NCI-H69 (cell line): ENCODE data around the gene PIK3R6.
"Not testable (repeated sequence)": the region's sequence is repeated elsewhere in the genome, so short reads cannot be mapped to it uniquely, and the experiment has no call there.

Source experiments
- DNase-seq: peaks from one replicate; lab custom pipeline; 2025; lab: John Stamatoyannopoulos, UW

Gene PIK3R6

GRCh38 chr17:8872705-8873435 is 5.4 kb upstream of the PIK3R6 start:
- no peak for DNase-seq

- no peak for DNase-seq
These were observed 4.7 kb upstream of the PIK3R6 start for GRCh38 chr17:8872036-8872704.

DNA sequence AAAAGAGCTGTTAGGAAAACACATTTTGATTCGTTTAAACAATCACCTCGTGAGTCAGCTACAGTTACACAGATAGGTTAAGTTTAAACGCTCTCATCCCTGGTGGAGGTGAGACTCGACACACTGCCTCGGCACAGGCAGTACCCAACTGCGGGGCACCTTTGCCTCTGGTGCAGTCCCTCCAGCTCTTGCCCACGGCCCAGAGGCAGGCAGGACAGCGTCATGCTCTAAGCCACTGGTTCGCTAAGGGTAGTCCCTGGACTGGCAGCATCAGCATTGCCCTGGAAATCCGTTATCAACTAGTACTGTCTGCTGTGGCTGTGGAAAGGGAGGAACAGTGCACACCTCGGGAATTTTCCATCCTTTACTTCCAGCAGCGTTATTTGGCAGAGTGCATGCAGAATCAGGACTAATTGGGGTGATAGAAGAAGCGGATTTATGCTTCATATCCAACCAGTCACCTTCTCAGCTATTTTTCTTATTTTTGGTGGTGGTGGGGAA is 3.7 kb upstream of the PIK3R6 start:
- no peak for DNase-seq

GRCh38 chr17:8870406-8871040 is 3.0 kb upstream of the PIK3R6 start:
- DNase-seq: no peak

DNA sequence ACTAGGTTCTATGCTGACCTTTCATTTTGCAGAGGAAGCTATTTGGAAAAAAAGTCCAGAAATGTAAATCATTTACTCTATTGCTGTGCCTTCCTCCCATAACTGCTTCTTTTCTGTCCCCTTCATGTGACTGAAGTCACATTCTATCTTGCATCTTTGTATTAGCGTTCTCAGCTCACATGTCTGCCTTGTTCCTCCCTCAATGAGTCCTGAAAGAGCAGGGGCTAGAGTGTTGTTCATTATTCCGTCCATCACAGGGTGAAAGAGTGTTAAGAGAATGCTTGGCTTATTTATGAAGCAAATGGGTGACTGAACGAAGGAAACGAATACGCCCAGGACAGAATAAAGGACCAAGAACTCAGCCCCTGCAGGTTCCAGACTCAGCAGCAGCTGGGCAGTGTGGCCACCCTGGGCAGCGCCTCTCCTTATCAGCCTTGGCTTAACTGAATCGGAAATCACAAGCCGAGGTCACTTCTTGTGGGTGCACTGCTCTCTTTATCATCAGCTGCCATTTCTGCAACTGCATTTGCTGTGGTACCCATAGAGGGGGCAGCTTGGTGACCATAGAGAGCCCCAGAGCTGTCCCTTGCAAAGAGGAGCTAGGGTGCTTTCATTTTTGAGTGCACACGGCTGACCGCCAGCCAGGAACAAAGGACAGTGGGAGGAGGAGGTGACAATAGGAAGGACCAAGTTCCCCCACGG is 1.8 kb upstream of the PIK3R6 start:
- DNase-seq: no peak

DNA sequence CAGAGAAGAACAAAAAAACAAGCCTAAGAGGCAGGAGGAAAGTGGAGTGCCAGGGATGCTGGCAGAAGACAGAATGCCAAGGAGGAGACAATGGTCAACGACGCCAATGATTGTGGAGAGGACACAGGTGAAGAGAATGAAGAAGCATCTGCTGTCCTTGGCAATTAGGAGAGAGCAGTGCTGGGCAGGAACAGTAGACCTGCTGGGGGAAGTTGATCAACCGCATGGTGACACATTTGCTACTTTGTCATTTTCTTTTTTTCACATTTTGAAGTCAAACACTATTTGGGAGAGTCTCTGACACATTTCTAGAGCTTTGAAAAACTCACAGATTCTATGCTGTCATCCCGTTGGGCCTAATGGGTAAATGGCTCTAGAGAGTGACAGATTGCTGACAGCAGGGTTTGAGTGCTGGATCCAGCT is 1.1 kb upstream of the PIK3R6 start:
- DNase-seq: no peak

- DNase-seq: no peak
These were observed 618 bp upstream of the PIK3R6 start for GRCh38 chr17:8868092-8868491.

DNA sequence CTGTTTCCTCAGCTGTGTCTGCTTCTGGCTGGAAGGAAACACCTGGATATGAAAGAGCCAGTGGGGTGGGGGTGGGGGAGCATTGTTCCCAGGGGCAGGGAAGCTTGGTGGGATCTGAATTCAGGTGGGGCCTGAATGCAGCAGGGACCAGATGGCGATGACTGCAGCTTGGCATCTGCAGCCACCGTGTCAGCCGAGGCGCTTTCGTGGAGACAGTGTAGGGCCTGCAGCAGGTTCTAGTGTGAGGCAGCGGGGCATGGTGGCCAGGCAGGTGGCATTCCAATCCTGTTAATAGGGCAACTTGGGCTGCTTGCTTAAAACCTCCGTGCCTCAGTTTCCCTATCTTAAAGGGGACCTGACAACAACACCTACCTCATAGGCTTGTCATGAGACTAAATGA is 1.7 kb downstream of the PIK3R6 start:
- no peak for DNase-seq

- no peak for DNase-seq
These were observed 2.1 kb downstream of the PIK3R6 start for GRCh38 chr17:8865385-8865784.

DNA sequence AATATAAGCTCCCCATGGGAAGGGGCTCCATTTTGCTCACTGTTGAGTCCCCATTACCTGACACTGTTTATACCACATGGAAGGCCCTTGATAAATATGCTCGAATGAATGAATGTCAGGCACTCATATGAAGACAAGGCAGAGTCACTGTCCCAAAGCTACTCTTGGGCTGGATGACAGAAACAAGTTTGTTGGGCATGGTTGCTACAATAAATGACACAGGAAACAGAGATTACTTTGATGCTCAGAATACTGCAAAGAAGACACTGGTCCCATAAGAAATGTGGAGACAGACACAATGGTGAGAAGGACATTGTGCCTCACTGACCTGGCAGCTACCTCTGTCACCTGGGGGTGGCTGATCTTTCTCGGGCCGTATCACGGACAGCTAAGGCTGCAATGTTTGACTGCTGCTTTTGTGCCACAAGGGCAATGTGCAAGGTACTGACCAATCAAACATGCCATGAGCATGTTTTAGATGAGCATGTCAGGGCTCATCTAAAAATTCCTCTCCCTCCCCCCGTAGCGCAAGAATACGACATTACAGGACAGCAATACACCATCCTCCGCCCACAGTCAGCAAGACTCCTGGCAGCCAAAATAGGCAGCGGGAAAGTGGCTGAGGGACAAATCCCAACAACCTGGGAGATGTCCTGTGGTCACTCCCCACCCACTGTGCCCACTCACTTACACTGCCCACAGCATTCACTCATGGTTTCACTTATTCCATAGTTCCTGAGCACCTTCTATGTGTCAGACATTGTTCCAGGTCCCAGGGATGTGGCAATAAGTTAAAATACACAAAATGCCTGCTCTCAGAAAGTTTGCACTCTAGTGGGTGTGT is 5.0 kb downstream of the PIK3R6 start:
- no peak for DNase-seq

- no peak for DNase-seq
These were observed 5.8 kb downstream of the PIK3R6 start for GRCh38 chr17:8861495-8862181.

DNA sequence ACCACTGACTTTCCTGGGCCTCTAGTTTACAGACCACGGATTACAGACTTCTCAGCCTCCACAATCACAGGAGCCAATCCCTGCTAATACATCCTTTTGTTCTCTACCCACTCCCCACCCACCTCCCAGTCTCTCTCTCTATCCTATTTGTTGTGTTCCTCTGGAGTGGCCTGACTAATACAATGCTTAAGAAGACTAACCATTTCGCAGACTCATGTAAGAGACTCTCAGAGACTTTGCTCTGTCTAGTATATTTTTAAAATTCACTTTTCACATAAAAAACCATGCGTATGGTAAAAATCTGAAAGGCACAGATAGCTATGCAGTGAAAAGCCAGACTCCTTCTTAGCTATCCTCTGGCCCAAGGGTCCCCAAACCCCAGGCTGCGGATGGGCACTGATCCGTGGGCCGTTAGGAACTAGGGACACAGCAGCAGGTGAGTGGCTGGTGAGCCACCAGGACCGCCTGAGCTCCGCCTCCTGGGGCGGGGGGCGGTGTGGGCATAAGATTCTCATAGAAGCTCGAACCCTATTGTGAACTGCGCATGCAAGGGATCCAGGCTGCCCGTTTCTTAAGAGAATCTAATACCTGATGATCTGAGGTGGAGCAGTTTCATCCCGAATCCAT is 7.6 kb downstream of the PIK3R6 start:
- DNase-seq: no peak

GRCh38 chr17:8859027-8859803 is 8.3 kb downstream of the PIK3R6 start:
- peak; percentile 36 for DNase-seq

GRCh38 chr17:8857919-8858318 is 9.6 kb downstream of the PIK3R6 start:
- DNase-seq: peak; percentile 80

DNA sequence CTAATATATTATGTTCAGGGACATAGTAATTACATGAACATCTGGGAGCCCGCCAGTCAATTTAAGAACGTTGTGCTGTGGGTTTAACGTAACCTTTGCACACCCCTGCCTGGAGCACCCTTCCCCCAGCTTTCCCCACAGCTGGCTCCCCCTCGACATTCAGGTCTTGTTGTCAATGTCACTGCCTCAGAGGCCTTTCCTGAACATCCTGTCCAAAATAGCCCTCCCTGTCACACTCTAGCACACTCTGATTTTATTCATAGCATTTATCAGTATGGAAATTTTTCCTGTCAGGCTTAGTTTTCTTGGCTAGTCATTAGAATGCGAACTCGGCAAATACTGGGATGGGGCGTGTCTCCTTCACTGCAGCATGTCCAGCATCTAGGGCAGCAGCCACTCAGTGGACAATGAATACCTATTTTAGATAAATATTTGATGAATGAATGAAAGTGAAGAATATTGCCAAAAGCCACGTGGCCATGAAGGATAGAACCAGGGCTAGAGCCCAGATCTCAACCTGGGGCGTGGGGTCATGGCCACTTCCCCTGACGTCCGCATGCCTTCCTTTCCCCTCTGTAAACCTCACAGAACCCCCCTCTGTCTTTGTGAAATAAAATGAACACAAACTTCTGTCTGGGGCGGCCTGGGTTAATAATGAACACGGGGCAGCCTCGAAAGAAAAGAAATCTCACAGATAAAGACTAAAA is 10.5 kb downstream of the PIK3R6 start:
- DNase-seq: peak; percentile 67

DNA sequence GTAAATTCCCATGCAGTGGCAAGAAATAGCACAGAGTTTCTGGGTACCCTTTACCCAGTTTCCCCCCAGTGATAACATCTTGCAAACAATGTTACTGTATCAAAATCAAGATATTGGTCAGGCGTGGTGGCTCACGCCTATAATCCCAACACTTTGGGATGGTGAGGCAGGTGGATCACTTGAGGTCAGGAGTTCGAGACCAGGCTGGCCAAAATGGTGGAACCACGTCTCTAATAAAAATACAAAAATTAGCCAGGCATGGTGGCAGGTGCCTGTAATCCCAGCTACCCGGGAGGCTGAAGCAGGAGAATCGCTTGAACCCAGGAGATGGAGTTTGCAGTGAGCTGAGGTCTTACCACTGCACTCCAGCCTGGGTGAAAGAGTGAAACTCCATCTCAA is 11.3 kb downstream of the PIK3R6 start:
- DNase-seq: not testable (repeated sequence)

- no peak for DNase-seq
These were observed 11.8 kb downstream of the PIK3R6 start for GRCh38 chr17:8855477-8856204.

DNA sequence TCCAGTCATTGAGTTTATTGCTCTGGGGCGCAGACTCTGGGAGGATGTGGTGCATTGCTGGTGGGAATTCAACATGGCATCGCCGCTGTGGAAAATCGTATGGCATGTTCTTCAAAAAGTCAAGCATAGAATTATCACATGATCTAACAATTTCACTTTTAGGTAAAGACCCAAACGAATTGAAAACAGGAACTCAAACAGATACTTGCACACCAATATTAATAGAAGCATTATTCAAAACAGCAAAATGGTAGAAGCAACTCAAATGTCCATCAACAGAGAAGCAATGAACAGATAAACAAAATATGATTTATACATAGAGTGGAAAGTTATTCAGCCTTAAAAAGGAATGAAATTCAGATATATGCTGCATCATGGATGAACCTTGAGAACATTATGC is 15.9 kb downstream of the PIK3R6 start:
- DNase-seq: no peak
